NCI-H2196 (cell line): Measurements from ENCODE around the gene GRIA3.

Experiments
- DNase-seq: peaks from one replicate; lab custom pipeline; 2025; ENCODE audit not compliant: unreplicated experiment; lab: John Stamatoyannopoulos, UW

Gene GRIA3

GRCh38 chrX:123193101-123193500 lies 9.0 kb downstream of the GRIA3 start:
- DNase-seq, result no peak

- no peak for DNase-seq
These were observed 15.3 kb downstream of the GRIA3 start for GRCh38 chrX:123199338-123199737.

GRCh38 chrX:123201720-123202119 lies 17.6 kb downstream of the GRIA3 start:
- no peak for DNase-seq

GRCh38 chrX:123202523-123202922 lies 18.4 kb downstream of the GRIA3 start:
- DNase-seq, result no peak

GRCh38 chrX:123203772-123204171 lies 19.7 kb downstream of the GRIA3 start:
- no peak for DNase-seq

- DNase-seq, result no peak
These were observed 22.1 kb downstream of the GRIA3 start for GRCh38 chrX:123206176-123206575.

GRCh38 chrX:123210252-123210651 lies 26.2 kb downstream of the GRIA3 start:
- no peak for DNase-seq

- no peak for DNase-seq
These were observed 31.5 kb downstream of the GRIA3 start for GRCh38 chrX:123215397-123216089.

GRCh38 chrX:123217077-123217476 lies 33.0 kb downstream of the GRIA3 start:
- no peak for DNase-seq

GRCh38 chrX:123217728-123218127 lies 33.6 kb downstream of the GRIA3 start:
- DNase-seq, result no peak

GRCh38 chrX:123219916-123220315 lies 35.8 kb downstream of the GRIA3 start:
- DNase-seq, result no peak

GRCh38 chrX:123222920-123223319 lies 38.8 kb downstream of the GRIA3 start:
- DNase-seq, result no peak

GRCh38 chrX:123223409-123223808 lies 39.3 kb downstream of the GRIA3 start:
- DNase-seq, result no peak

GRCh38 chrX:123223859-123224258 lies 39.8 kb downstream of the GRIA3 start:
- DNase-seq, result no peak

GRCh38 chrX:123230798-123231197 lies 46.7 kb downstream of the GRIA3 start:
- DNase-seq, result no peak

- DNase-seq, result no peak
These were observed 52.8 kb downstream of the GRIA3 start for GRCh38 chrX:123236859-123237258.

GRCh38 chrX:123237271-123237670 lies 53.2 kb downstream of the GRIA3 start:
- DNase-seq, result no peak

GRCh38 chrX:123254457-123254856 lies 70.4 kb downstream of the GRIA3 start:
- DNase-seq, result no peak

GRCh38 chrX:123256378-123256777 lies 72.3 kb downstream of the GRIA3 start:
- DNase-seq, result no peak

GRCh38 chrX:123260920-123261418 lies 76.9 kb downstream of the GRIA3 start:
- DNase-seq, result no peak

GRCh38 chrX:123263270-123263669 lies 79.2 kb downstream of the GRIA3 start:
- DNase-seq, result no peak

- DNase-seq, result no peak
These were observed 79.7 kb downstream of the GRIA3 start for GRCh38 chrX:123263747-123264146.

- DNase-seq, result no peak
These were observed 83.1 kb downstream of the GRIA3 start for GRCh38 chrX:123267220-123267619.
